GM12892 (cell line): ENCODE results near the gene HSDL2.

Experiments used
- POLR2A ChIP-seq: IDR thresholded peaks from 2 replicates; pipeline ENCODE4 v1.6.1; 2011; ENCODE audit warnings: low read depth, low read length, control low read depth
- POLR2AphosphoS5 ChIP-seq: IDR thresholded peaks from 2 replicates; pipeline ENCODE4 v1.6.1; 2011; ENCODE audit warnings: low read depth, low read length, control low read depth

DNA sequence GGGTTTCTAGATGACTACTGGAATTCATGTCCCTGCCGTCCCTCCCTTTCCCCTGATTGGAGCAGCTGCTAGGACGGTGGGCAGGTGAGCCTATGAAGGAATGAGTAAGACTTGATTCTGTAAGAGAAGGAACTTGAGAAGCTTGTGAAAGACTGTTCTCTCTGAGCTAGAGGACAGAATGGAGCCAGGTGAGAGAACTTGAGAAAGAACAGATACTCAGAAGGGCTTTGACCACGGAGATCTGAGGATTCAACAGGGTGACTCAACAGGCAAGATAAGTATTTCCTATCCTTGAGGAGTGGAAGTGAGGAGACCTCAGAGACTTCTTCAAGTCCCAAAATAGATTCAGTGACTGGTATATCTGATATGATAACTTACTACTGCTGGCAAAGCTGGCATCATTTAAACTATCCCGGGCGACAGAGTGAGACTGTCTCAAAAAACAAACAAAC lies 41.9 kb downstream of the HSDL2 start:
- TF ChIP-seq POLR2A (no peak), POLR2AphosphoS5 (no peak)
